Breast epithelium (tissue), 3 donors: ENCODE measurements around the gene TOLLIP.

Experiments
- POLR2A ChIP-seq: fragments of 450-650 bp; IDR thresholded peaks from one replicate; pipeline ENCODE4 v1.6.1; 2016; ENCODE audit warnings: antibody characterized with exemption, mild to moderate bottlenecking, moderate library complexity
- POLR2AphosphoS5 ChIP-seq, 3 donors: sonication (generic); formaldehyde crosslinking; IDR thresholded peaks; one replicate each; pipeline ENCODE4 v1.6.1; 2017; ENCODE audit warnings: antibody characterized with exemption in 3 of 3
- TF ChIP-seq, protein P1 (sequence below), 3 donors: fragments of 450-650 bp; IDR thresholded peaks; one replicate each; pipeline ENCODE4 v1.5.1; 2016 to 2017; ENCODE audit warnings: antibody characterized with exemption in 3 of 3, mild to moderate bottlenecking in 3 of 3, moderate library complexity in 3 of 3

DNA sequence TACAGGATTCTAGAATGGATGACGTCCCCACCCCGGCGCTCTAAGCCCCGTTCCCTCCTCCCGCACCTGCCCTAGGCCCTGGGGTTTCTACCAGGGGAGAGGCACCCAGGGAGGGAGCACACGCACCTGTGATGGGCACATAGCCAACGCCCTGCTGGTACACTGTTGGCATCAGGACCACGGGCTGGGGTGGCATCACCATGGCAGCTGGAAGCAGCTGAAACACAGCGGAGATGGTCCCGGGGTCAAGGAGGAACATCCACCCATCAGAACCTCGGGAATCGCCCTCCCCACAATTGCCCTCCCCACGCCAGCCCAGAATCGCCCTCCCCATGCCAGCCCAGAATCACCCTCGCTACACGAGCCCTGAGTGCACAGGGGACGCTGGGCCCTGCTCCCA, 23.6 kb downstream of the TOLLIP start:
- TF ChIP-seq, protein P1, sequence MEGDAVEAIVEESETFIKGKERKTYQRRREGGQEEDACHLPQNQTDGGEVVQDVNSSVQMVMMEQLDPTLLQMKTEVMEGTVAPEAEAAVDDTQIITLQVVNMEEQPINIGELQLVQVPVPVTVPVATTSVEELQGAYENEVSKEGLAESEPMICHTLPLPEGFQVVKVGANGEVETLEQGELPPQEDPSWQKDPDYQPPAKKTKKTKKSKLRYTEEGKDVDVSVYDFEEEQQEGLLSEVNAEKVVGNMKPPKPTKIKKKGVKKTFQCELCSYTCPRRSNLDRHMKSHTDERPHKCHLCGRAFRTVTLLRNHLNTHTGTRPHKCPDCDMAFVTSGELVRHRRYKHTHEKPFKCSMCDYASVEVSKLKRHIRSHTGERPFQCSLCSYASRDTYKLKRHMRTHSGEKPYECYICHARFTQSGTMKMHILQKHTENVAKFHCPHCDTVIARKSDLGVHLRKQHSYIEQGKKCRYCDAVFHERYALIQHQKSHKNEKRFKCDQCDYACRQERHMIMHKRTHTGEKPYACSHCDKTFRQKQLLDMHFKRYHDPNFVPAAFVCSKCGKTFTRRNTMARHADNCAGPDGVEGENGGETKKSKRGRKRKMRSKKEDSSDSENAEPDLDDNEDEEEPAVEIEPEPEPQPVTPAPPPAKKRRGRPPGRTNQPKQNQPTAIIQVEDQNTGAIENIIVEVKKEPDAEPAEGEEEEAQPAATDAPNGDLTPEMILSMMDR (IDR thresholded peaks at IDR 0.05), result no peak
- TF ChIP-seq POLR2A (no peak), POLR2AphosphoS5 (IDR thresholded peaks at IDR 0.05) (no peak)
